WTC11 (cell line): ENCODE results near the gene SWT1.
"Not testable (repeated sequence)": the region's sequence is repeated elsewhere in the genome, so short reads cannot be mapped to it uniquely, and the experiment has no call there.

Experiments
- GABPB1 ChIP-seq: sonication (generic); formaldehyde crosslinking; IDR thresholded peaks from 2 replicates; pipeline ENCODE4 v1.8.1; 2023; ENCODE audit warnings: mild to moderate bottlenecking, missing genetic modification reagents
- JAZF1 ChIP-seq: fragments of 250-450 bp; sonication (Bioruptor Pico); IDR thresholded peaks from 2 replicates; pipeline ENCODE4 v1.9.0; 2021; ENCODE audit warnings: moderate library complexity, mild to moderate bottlenecking, inconsistent platforms
- NR1H2 ChIP-seq: sonication (generic); formaldehyde crosslinking; IDR thresholded peaks from 2 replicates; pipeline ENCODE4 v1.9.0; 2021; ENCODE audit warnings: mild to moderate bottlenecking, moderate library complexity, missing genetic modification reagents
- ZNF317 ChIP-seq: sonication (generic); formaldehyde crosslinking; IDR thresholded peaks from 2 replicates; pipeline ENCODE4 v1.8.1; 2023; ENCODE audit warnings: low read depth, mild to moderate bottlenecking, moderate library complexity, missing genetic modification reagents, borderline replicate concordance
- TF ChIP-seq, protein P1 (sequence below): fragments of 200-600 bp; IDR thresholded peaks from 2 replicates; pipeline ENCODE4 v1.8.0; 2022; ENCODE audit warnings: antibody characterized with exemption
- TF ChIP-seq, protein P2 (sequence below): sonication (generic); formaldehyde crosslinking; IDR thresholded peaks from 2 replicates; pipeline ENCODE4 v1.8.1; 2022; ENCODE audit warnings: mild to moderate bottlenecking, missing genetic modification reagents, moderate library complexity, borderline replicate concordance
- TF ChIP-seq, protein P3 (sequence below): sonication (generic); formaldehyde crosslinking; IDR thresholded peaks from 2 replicates; pipeline ENCODE4 v1.8.0; 2023; ENCODE audit warnings: missing genetic modification reagents, mild to moderate bottlenecking, borderline replicate concordance
- TF ChIP-seq, protein P4 (sequence below): sonication (generic); formaldehyde crosslinking; IDR thresholded peaks from 2 replicates; pipeline ENCODE4 v1.8.0; 2022; ENCODE audit warnings: mild to moderate bottlenecking, missing genetic modification reagents

DNA sequence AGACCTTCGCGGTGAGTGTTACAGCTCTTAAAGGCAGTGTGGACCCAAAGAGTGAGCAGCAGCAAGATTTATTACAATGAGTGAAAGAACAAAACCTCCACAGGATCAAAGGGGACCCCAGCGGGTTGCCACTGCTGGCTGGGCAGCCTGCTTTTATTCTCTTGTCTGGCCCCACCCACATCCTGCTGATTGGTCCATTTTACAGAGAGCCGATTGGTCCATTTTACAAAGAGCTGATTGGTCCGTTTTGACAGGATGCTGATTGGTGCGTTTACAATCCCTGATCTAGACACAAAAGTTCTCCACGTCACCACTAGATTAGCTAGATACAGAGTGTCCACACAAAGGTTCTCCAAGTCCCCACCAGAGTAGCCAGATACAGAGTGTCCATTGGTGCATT is 164.1 kb downstream of the SWT1 start:
- TF ChIP-seq, protein P1, sequence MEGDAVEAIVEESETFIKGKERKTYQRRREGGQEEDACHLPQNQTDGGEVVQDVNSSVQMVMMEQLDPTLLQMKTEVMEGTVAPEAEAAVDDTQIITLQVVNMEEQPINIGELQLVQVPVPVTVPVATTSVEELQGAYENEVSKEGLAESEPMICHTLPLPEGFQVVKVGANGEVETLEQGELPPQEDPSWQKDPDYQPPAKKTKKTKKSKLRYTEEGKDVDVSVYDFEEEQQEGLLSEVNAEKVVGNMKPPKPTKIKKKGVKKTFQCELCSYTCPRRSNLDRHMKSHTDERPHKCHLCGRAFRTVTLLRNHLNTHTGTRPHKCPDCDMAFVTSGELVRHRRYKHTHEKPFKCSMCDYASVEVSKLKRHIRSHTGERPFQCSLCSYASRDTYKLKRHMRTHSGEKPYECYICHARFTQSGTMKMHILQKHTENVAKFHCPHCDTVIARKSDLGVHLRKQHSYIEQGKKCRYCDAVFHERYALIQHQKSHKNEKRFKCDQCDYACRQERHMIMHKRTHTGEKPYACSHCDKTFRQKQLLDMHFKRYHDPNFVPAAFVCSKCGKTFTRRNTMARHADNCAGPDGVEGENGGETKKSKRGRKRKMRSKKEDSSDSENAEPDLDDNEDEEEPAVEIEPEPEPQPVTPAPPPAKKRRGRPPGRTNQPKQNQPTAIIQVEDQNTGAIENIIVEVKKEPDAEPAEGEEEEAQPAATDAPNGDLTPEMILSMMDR = not testable (repeated sequence)
- not testable (repeated sequence) for TF ChIP-seq JAZF1, ZNF317, NR1H2, GABPB1 (CRISPR knock-in tag)
- TF ChIP-seq, protein P2, sequence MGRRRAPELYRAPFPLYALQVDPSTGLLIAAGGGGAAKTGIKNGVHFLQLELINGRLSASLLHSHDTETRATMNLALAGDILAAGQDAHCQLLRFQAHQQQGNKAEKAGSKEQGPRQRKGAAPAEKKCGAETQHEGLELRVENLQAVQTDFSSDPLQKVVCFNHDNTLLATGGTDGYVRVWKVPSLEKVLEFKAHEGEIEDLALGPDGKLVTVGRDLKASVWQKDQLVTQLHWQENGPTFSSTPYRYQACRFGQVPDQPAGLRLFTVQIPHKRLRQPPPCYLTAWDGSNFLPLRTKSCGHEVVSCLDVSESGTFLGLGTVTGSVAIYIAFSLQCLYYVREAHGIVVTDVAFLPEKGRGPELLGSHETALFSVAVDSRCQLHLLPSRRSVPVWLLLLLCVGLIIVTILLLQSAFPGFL (CRISPR knock-in tag) = not testable (repeated sequence)
- TF ChIP-seq, protein P3, sequence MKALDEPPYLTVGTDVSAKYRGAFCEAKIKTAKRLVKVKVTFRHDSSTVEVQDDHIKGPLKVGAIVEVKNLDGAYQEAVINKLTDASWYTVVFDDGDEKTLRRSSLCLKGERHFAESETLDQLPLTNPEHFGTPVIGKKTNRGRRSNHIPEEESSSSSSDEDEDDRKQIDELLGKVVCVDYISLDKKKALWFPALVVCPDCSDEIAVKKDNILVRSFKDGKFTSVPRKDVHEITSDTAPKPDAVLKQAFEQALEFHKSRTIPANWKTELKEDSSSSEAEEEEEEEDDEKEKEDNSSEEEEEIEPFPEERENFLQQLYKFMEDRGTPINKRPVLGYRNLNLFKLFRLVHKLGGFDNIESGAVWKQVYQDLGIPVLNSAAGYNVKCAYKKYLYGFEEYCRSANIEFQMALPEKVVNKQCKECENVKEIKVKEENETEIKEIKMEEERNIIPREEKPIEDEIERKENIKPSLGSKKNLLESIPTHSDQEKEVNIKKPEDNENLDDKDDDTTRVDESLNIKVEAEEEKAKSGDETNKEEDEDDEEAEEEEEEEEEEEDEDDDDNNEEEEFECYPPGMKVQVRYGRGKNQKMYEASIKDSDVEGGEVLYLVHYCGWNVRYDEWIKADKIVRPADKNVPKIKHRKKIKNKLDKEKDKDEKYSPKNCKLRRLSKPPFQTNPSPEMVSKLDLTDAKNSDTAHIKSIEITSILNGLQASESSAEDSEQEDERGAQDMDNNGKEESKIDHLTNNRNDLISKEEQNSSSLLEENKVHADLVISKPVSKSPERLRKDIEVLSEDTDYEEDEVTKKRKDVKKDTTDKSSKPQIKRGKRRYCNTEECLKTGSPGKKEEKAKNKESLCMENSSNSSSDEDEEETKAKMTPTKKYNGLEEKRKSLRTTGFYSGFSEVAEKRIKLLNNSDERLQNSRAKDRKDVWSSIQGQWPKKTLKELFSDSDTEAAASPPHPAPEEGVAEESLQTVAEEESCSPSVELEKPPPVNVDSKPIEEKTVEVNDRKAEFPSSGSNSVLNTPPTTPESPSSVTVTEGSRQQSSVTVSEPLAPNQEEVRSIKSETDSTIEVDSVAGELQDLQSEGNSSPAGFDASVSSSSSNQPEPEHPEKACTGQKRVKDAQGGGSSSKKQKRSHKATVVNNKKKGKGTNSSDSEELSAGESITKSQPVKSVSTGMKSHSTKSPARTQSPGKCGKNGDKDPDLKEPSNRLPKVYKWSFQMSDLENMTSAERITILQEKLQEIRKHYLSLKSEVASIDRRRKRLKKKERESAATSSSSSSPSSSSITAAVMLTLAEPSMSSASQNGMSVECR = not testable (repeated sequence)
- TF ChIP-seq, protein P4, sequence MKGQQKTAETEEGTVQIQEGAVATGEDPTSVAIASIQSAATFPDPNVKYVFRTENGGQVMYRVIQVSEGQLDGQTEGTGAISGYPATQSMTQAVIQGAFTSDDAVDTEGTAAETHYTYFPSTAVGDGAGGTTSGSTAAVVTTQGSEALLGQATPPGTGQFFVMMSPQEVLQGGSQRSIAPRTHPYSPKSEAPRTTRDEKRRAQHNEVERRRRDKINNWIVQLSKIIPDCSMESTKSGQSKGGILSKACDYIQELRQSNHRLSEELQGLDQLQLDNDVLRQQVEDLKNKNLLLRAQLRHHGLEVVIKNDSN (CRISPR knock-in tag) = not testable (repeated sequence)
